ENCODE measurements around the gene MMP17.

The MMP17 gene

DNA sequence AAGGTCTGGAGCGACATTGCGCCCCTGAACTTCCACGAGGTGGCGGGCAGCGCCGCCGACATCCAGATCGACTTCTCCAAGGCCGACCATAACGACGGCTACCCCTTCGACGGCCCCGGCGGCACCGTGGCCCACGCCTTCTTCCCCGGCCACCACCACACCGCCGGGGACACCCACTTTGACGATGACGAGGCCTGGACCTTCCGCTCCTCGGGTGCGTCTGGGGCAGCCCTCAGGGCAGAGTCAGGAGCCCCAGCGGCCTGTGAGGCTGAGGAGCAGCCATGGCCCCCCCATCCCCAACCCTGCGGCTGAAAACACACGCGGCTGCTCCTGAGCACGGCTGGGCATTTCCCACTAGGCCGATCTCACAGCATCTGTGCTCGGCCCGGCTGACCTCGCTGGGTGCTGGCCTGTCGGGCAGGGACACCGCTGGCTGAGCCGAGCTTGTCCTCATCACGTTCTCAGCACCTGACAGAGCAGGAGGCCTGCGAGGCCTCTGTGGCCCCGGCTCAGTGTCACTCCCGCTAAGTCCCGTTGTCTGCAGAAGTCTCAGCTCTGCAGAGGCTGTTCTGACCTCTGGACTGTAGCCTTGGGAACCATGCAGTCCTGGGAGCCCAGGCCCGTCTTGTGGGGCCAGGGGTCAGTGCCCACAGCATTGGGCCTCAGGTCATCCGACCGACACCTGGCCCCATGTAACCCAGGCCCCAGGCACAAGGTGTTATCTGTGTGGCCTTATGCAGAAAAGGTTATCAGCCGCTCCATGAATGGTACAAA lies 12.6 kb downstream of the MMP17 start:
- TF ChIP-seq SIN3A (IDR thresholded peaks at IDR 0.05; ENCODE audit: borderline replicate concordance, insufficient read depth, low read length) (no peak), TAF1 (IDR thresholded peaks at IDR 0.05; ENCODE audit: borderline replicate concordance, insufficient read depth, low read length) (no peak), FOXP2 (optimal IDR thresholded peaks at IDR 0.05; ENCODE audit: borderline replicate concordance, extremely low read depth, extremely low read length, insufficient read depth) (no peak), POLR2AphosphoS5 (IDR thresholded peaks at IDR 0.05; ENCODE audit: low read depth, low read length) (no peak)
- TF ChIP-seq, protein P1, sequence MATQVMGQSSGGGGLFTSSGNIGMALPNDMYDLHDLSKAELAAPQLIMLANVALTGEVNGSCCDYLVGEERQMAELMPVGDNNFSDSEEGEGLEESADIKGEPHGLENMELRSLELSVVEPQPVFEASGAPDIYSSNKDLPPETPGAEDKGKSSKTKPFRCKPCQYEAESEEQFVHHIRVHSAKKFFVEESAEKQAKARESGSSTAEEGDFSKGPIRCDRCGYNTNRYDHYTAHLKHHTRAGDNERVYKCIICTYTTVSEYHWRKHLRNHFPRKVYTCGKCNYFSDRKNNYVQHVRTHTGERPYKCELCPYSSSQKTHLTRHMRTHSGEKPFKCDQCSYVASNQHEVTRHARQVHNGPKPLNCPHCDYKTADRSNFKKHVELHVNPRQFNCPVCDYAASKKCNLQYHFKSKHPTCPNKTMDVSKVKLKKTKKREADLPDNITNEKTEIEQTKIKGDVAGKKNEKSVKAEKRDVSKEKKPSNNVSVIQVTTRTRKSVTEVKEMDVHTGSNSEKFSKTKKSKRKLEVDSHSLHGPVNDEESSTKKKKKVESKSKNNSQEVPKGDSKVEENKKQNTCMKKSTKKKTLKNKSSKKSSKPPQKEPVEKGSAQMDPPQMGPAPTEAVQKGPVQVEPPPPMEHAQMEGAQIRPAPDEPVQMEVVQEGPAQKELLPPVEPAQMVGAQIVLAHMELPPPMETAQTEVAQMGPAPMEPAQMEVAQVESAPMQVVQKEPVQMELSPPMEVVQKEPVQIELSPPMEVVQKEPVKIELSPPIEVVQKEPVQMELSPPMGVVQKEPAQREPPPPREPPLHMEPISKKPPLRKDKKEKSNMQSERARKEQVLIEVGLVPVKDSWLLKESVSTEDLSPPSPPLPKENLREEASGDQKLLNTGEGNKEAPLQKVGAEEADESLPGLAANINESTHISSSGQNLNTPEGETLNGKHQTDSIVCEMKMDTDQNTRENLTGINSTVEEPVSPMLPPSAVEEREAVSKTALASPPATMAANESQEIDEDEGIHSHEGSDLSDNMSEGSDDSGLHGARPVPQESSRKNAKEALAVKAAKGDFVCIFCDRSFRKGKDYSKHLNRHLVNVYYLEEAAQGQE (IDR thresholded peaks at IDR 0.05; ENCODE audit: insufficient read depth in 1 of 2, low read depth in 2 of 2, low read length in 2 of 2) = no peak

DNA sequence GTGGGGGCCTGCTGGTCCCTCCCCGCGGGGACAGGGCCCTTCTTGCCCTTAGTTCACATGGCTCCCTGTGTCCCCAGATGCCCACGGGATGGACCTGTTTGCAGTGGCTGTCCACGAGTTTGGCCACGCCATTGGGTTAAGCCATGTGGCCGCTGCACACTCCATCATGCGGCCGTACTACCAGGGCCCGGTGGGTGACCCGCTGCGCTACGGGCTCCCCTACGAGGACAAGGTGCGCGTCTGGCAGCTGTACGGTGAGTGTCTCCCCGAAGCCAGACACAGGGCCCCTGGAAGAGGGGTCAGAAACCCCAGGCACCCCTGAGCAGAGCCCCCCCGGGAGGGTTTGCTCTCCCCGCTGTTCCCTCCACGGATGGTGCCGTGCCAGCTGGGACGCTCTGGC lies 13.4 kb downstream of the MMP17 start:
- no peak for TF ChIP-seq TAF1 (IDR thresholded peaks at IDR 0.05; ENCODE audit: borderline replicate concordance, insufficient read depth, low read length)
- TF ChIP-seq FOXP2 (optimal IDR thresholded peaks at IDR 0.05; ENCODE audit: borderline replicate concordance, extremely low read depth, extremely low read length, insufficient read depth) = no peak
- TF ChIP-seq SIN3A (IDR thresholded peaks at IDR 0.05; ENCODE audit: borderline replicate concordance, insufficient read depth, low read length) = no peak
- TF ChIP-seq, protein P1 (IDR thresholded peaks at IDR 0.05; ENCODE audit: insufficient read depth in 1 of 2, low read depth in 2 of 2, low read length in 2 of 2) = no peak
- no peak for TF ChIP-seq POLR2AphosphoS5 (IDR thresholded peaks at IDR 0.05; ENCODE audit: low read depth, low read length)

DNA sequence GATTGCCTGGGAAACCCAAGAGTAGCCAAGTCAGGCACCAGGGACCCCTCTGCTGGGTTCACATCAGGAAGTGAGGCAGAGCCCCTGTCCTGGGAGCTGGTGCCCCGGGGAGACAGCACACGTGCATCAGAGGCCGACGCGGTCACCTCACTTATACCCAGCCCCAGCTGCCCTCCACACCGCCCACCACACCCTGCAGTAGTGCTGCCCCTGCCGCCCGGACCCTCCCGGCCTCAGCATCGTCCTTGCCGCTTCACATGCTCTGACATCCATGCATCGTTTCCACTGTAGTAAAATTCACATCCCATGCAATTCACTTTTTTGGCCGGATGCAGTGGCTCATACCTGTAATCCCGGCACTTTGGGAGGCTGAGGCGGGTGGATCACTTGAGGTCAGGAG lies 14.0 kb downstream of the MMP17 start:
- TF ChIP-seq TAF1 (IDR thresholded peaks at IDR 0.05; ENCODE audit: borderline replicate concordance, insufficient read depth, low read length) (no peak), FOXP2 (optimal IDR thresholded peaks at IDR 0.05; ENCODE audit: borderline replicate concordance, extremely low read depth, extremely low read length, insufficient read depth) (no peak), POLR2AphosphoS5 (IDR thresholded peaks at IDR 0.05; ENCODE audit: low read depth, low read length) (no peak), SIN3A (IDR thresholded peaks at IDR 0.05; ENCODE audit: borderline replicate concordance, insufficient read depth, low read length) (no peak)
- TF ChIP-seq, protein P1 (IDR thresholded peaks at IDR 0.05; ENCODE audit: insufficient read depth in 1 of 2, low read depth in 2 of 2, low read length in 2 of 2) = no peak

DNA sequence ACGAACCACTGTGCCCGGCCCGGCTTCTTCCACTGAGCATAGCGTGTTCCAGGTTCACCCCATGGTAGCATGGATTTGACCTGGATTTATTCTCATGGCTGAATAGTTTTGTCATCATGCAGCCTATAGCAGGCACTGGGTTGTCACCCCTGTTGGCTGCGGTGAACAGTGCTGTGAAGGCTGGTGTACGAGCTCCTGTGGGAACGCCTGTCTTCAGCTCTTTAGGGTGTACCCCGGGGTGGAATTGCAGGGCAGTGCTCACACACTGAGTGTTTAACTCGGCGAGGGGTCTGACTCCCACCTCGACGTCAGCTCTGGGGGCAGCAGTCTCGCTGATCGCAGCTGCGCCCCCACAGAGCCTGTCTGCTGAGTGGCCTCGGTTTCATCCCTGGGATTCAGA lies 15.3 kb downstream of the MMP17 start:
- no peak for TF ChIP-seq SIN3A (IDR thresholded peaks at IDR 0.05; ENCODE audit: borderline replicate concordance, insufficient read depth, low read length)
- TF ChIP-seq, protein P1 (IDR thresholded peaks at IDR 0.05; ENCODE audit: insufficient read depth in 1 of 2, low read depth in 2 of 2, low read length in 2 of 2) = no peak
- TF ChIP-seq POLR2AphosphoS5 (IDR thresholded peaks at IDR 0.05; ENCODE audit: low read depth, low read length) = no peak
- no peak for TF ChIP-seq TAF1 (IDR thresholded peaks at IDR 0.05; ENCODE audit: borderline replicate concordance, insufficient read depth, low read length)
- TF ChIP-seq FOXP2 (optimal IDR thresholded peaks at IDR 0.05; ENCODE audit: borderline replicate concordance, extremely low read depth, extremely low read length, insufficient read depth) = no peak

Measured in PFSK-1 (cell line).